HG03521 (cell line): ENCODE measurements around the gene SLC43A3.
A peak's percentile ranks its signal among the peaks of the same experiment; 100 is the strongest.

ENCODE experiments used
- ATAC-seq: cut with Tn5 transposase; IDR thresholded peaks from one replicate; pipeline ENCODE4 v1.9.1; 2021; ENCODE audit warnings: mild to moderate bottlenecking, moderate library complexity; ENCODE audit not compliant: unreplicated experiment

Gene SLC43A3

GRCh38 chr11:57426929-57427726 is at the start of gene SLC43A3:
Gene SLC43A3, minus strand, starts transcription at chr11:57427121. Its CDS starts 949 bp downstream, at chr11:57426172.
- ATAC-seq, result peak; percentile 52

GRCh38 chr11:57476047-57476756 is 49.3 kb upstream of the SLC43A3 start:
- ATAC-seq, result peak; percentile 21

GRCh38 chr11:57475671-57476046 is 48.7 kb upstream of the SLC43A3 start:
- ATAC-seq, result no peak

- ATAC-seq, result no peak
Measured at GRCh38 chr11:57475191-57475590, 48.3 kb upstream of the SLC43A3 start.

- ATAC-seq, result no peak
Measured at GRCh38 chr11:57474803-57475115, 47.8 kb upstream of the SLC43A3 start.

- ATAC-seq, result no peak
Measured at GRCh38 chr11:57474017-57474802, 47.3 kb upstream of the SLC43A3 start.

GRCh38 chr11:57473285-57473841 is 46.4 kb upstream of the SLC43A3 start:
- ATAC-seq, result no peak

- no peak for ATAC-seq
Measured at GRCh38 chr11:57471496-57471895, 44.6 kb upstream of the SLC43A3 start.

- no peak for ATAC-seq
Measured at GRCh38 chr11:57469268-57469667, 42.3 kb upstream of the SLC43A3 start.

GRCh38 chr11:57468276-57468675 is 41.4 kb upstream of the SLC43A3 start:
- ATAC-seq, result no peak

- no peak for ATAC-seq
Measured at GRCh38 chr11:57467508-57468157, 40.7 kb upstream of the SLC43A3 start.

- ATAC-seq, result no peak
Measured at GRCh38 chr11:57466680-57467079, 39.8 kb upstream of the SLC43A3 start.

- ATAC-seq, result no peak
Measured at GRCh38 chr11:57464539-57465181, 37.7 kb upstream of the SLC43A3 start.

GRCh38 chr11:57463671-57464538 is 37.0 kb upstream of the SLC43A3 start:
- no peak for ATAC-seq

- ATAC-seq, result no peak
Measured at GRCh38 chr11:57462597-57462996, 35.7 kb upstream of the SLC43A3 start.

GRCh38 chr11:57461841-57462489 is 35.0 kb upstream of the SLC43A3 start:
- no peak for ATAC-seq

GRCh38 chr11:57460758-57461749 is 34.1 kb upstream of the SLC43A3 start:
- no peak for ATAC-seq
